KOPT-K1 (cell line): ENCODE measurements around the gene EML1.

Source experiments
- H3K27ac ChIP-seq: fragments of 200-600 bp; sonication (generic); 2 replicates; pipeline ENCODE4 v1.5.1; 2016; ENCODE audit warnings: antibody characterized with exemption, mild to moderate bottlenecking, low read depth, low read length; ENCODE audit not compliant: poor library complexity, severe bottlenecking
- H3K36me3 ChIP-seq: fragments of 200-600 bp; sonication (generic); 2 replicates; pipeline ENCODE4 v1.5.1; 2017; ENCODE audit warnings: antibody characterized with exemption, mild to moderate bottlenecking, low read length, moderate library complexity; ENCODE audit not compliant: insufficient read depth
- H3K9me3 ChIP-seq: fragments of 200-600 bp; sonication (generic); 2 replicates; pipeline ENCODE4 v1.5.1; 2017; ENCODE audit warnings: antibody characterized with exemption, low read length, mild to moderate bottlenecking; ENCODE audit not compliant: insufficient read depth, poor library complexity, severe bottlenecking

The EML1 gene

DNA sequence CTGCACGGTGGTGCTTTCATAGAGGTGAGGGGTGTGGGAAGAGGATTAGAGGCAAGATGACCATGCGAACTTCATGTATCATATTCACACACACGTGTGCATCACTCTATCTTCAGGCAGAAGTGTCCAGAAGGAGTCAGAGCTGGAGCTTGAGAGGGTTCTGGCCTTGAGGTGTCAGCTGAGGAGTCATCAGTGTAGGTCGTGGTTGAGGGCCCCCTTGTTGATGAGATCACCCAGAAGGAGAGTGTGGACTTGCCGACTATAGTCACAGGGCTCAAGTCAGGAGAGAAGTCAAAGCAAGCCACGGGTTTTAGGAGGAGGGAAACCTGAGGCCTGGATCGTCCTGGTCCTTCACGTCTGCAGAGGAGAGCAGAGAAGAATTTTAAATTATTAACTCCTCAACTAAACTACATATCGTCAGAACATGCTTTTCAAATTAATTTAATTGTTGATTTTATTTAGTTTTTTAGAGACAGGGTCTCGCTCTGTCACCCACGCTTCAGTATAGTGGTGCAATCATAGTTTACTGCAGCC lies 25.4 kb downstream of the EML1 start:
- H3K36me3 ChIP-seq, result no peaks in the 10 kb centered on the region
- no peaks in the 10 kb centered on the region for H3K9me3 ChIP-seq
- no peak overlapping the region for H3K27ac ChIP-seq

DNA sequence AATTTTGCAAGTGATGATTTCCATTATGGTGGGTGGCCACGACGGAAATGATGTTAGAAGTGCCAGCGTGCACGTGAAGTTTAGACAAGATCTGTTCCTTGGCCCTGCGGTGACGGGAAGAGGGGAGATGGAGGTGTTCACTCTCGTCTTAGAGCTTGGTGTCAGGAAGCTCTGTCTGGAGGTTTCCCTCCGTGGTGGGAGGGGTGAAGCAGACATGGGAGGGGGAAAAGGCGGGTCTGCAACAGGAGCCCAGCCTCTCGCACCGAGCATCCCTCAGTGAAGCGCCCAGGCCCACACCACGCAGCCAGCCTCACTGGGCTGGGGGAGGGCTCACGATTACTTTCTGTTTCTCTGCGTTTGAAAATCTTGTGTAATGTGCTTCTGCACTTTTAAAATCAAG lies 26.3 kb downstream of the EML1 start:
- Histone ChIP-seq H3K9me3 (no peaks in the 10 kb centered on the region), H3K36me3 (no peaks in the 10 kb centered on the region), H3K27ac (no peak overlapping the region)

DNA sequence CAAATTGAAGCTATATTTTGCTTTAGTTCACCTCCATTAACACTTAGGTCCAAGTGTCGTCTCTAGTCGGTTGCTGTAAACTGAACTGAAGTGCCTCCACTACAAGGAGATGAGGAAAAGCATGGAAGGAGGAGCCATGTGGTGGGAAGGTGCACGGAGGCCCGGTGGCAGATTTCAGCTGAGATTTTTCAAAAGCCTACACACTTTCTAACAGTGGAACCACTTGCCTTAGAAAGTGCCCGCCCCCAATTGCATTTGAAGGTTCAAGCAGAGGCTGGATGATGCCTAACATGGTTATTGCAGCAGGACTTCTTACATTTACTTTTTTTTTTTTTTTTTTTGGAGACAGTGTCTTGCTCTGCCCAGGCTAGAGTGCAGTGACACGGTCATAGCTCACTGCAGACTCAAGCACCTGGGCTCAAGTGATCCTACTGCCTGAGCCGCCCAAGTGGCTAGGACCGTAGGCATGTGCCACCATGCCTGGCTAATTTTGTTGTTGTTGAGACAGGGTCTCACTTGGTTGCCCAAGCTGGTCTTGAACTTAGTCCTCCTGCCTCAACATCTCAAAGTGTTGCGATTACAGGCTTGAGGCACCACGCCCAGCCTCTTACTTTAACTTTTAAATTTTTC lies 27.6 kb downstream of the EML1 start:
- no peaks in the 10 kb centered on the region for H3K36me3 ChIP-seq
- no peak overlapping the region for H3K27ac ChIP-seq
- H3K9me3 ChIP-seq, result no peaks in the 10 kb centered on the region

DNA sequence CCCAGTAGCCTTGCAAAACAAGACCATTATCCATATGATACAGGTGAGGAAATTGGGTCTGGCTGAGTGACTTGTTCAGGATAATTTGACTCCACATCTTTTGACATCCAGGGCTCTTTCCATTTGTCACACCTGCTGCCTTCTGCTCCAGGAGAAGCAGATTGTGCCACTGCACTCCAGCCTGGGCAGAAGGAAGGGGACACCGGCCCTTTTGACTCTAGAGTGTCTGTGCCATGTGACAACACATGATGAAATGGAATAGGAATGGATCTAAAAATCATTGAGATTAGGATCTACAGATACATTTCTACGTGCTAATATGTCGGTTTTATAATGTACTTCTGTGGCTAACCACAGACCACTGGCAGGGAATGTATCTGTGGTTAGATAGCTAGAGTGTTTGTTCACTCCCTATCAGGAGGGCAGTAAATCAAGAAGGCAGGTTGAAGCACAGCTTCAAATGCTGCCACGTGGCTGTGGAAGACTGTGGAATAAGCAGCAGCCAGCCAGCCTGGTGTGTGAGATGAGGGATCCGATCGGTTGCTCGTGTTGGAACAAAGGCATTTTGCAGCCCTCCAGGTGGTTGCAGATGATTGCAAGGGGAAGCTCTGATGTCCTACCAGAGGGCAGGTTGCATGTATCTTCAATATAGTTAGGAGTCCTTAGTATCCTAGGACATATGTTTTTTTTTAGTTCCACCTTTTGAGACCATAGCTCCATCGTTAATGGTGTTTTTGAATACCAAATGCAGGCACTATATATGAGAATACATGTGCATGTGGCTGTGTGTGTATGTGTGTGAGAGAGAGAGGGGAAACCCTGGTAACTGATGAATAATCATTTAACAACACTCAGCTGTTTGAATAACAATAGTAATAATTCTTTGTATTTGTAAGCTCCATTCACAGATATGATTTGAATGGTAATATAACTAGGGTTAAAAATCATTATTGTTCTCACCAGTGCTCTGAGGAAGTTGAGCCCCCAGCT lies 28.6 kb downstream of the EML1 start:
- Histone ChIP-seq H3K9me3 (no peaks in the 10 kb centered on the region), H3K36me3 (no peaks in the 10 kb centered on the region), H3K27ac (no peak overlapping the region)

DNA sequence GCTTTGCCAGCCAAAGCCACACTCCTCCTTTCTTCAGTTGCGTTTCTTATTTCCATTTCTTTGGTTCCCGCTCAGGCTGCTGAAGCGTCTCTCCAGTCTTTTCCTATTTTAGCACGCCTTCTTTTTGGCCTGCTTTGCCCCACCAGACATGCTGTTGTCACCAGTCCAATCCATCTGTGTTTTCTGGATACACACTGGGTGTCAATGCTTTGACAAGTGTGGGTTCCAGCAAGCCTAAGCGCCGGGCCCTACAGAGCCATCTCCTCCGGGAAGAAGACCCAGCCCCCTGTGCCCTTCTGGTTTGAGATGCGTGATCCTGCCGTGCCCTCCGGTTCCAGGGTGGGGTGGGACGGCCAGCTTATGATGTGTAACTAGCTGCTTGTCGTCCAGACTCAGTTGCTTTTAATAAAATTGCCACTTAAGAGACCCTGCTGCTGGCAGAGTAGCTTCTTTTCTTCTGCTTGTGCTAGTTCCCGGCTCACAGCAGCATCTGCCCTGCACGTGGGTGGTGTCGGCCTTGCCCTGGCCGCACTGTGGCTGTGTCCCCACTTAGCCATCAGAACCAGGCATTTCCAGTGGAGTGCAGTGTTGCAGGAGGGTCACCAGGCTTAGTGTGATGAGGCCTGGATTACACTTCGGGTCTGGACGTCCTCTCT lies 29.7 kb downstream of the EML1 start:
- H3K36me3 ChIP-seq, result no peaks in the 10 kb centered on the region
- no peaks in the 10 kb centered on the region for H3K9me3 ChIP-seq
- no peak overlapping the region for H3K27ac ChIP-seq

DNA sequence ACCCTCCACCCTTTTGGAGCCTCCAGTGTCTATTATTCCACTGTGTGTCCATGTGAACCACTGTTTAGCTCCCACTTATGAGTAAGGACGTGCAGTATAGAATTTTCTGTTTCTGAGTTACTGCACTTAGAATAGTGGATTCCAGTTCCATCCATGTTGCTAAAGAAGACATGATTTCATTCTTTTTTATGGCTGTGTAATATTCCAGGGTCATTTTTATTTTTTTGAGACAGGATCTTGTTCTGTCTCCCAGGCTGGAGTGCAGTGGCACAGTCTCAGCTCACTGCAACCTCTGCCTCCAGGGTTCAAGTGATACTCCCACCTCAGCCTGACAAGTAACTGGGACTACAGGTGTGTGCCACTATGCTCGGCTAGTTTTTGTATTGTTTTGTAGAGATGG lies 31.6 kb downstream of the EML1 start:
- Histone ChIP-seq H3K36me3 (no peaks in the 10 kb centered on the region), H3K27ac (no peak overlapping the region), H3K9me3 (no peaks in the 10 kb centered on the region)

DNA sequence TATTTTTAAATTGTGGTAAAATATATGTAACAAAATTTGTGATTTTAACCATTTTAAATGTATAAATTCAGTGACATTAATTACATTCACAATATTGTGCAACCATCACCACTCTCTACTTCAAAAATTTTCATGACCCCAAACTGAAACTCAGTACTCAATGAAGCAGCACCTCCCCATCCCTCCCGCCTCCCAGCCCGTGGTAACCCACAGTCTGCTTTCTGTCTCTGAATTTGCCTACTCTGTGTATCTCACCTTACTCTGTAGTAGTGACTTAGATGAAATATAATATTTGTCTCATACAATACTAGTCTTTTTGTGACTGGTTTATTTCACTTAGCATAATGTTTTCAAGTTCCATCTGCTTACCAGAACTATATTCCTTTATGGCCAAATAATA lies 36.2 kb downstream of the EML1 start:
- Histone ChIP-seq H3K36me3 (no peaks in the 10 kb centered on the region), H3K9me3 (no peaks in the 10 kb centered on the region), H3K27ac (no peak overlapping the region)

DNA sequence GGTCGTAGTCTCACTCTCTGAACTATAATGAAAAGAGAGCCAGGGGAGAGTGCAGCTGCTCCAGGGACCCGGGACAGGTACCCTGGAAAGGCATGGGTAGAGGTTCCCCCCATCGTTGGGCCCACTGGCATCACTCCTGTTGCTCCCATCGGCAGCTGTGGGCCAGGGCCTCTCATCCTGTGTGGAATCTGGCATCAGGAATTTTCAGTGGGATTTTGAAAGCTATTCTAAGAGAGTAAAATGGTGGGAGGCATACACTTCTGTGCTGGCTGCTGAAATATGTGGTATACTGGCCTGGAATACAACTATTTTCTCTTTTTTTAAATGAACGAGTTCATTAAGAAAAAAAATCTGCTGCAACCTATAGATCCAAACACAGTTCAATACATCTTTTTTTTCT lies 38.1 kb downstream of the EML1 start:
- Histone ChIP-seq H3K36me3 (no peaks in the 10 kb centered on the region), H3K27ac (no peak overlapping the region), H3K9me3 (no peaks in the 10 kb centered on the region)

DNA sequence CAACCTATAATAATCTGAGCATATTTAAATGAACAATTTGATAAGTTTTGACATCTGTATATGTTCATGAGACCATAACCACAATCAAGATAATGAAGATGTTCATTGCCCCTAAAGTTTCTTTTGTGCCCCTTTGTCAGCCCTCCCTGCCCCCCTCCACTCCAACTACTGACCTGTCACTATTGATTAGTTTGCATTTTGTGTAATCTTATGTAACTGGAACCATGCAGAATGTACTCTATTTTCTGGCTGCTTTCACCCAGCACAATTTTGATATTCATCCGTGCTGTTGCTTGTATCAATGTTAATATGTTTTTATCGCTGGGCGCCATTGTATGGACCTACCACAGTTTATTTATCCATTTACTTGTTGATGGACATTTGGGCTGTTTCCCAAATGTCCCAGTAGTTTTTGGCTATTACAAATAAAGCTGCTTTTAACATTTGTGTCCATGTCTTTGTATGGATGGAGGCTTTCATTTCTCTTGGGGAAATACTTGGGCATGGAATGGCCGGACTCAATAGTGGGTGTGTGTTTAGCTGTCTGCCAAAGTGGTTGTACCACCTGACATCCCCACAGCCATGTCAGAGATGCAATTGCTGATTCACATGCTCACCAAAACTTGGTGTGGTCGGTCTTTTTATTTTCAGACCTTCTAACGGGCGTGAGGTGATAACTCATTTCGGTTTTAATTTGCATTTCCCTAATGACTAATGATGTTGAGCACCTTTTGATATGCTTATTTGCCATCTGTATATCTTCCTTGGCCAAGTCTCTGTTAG lies 38.9 kb downstream of the EML1 start:
- Histone ChIP-seq H3K9me3 (no peaks in the 10 kb centered on the region), H3K36me3 (no peaks in the 10 kb centered on the region), H3K27ac (no peak overlapping the region)

DNA sequence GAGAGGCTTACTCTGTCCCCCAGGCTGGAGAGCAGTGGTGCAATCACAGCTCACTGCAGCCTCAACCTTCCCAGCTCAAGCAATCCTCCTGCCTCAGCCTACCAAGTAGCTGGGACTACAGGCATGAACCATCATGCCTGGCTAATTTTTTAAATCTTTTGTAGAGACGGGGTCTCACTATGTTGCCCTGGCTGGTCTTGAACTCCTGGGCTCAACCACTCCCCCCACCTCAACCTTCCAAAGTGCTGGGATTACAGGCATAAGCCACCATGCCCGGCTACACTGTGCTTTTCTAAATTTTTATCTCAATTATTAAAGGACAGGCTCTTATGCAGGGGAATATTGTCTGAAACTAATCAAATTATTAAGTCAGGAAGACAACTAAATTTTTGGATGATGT lies 44.6 kb downstream of the EML1 start:
- Histone ChIP-seq H3K27ac (no peak overlapping the region), H3K36me3 (no peaks in the 10 kb centered on the region), H3K9me3 (no peaks in the 10 kb centered on the region)

DNA sequence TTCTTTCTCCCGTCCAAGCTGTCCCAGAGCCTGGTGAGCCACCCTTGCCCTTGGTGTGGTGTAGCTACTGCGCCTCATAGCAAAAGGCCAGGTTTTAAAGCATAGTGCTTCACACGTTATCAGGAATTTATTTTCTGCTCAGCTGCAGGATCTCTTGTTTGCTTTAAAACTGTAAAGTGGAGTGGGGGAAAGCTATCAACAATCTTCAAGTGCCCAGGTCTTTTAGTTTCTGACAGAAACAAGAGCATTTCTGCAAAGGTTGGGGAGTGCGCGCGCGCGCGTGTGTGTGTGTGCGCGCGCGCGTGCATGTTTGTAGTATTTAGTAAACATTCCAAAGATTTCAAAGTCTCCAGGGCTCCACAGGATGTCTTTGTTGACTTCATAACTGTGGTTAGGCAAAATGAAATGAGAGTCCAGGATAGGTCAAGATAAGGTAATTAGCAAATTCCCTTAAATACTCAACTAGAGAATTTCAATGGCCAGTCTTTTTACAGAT lies 45.5 kb downstream of the EML1 start:
- Histone ChIP-seq H3K27ac (no peak overlapping the region), H3K9me3 (no peaks in the 10 kb centered on the region), H3K36me3 (no peaks in the 10 kb centered on the region)

DNA sequence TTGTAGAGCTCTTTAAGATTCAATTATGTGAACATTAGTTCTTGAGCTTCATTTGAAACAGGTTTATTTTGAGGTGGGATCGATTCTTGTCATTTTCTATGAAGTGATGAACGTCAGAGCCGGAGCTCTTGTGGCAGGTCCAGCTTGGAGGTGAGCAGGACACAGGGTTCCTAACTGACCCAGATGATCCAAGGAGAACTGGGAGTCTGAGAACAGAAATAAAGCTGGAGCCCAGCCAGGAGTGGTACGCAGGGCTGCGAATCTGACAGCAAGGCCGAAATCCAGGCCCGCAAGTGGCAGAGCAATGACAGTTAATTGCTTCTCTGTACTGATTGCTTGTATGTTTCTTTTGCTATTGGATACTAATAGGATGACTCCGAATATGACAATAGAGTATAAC lies 46.5 kb downstream of the EML1 start:
- Histone ChIP-seq H3K9me3 (no peaks in the 10 kb centered on the region), H3K27ac (no peak overlapping the region), H3K36me3 (no peaks in the 10 kb centered on the region)

DNA sequence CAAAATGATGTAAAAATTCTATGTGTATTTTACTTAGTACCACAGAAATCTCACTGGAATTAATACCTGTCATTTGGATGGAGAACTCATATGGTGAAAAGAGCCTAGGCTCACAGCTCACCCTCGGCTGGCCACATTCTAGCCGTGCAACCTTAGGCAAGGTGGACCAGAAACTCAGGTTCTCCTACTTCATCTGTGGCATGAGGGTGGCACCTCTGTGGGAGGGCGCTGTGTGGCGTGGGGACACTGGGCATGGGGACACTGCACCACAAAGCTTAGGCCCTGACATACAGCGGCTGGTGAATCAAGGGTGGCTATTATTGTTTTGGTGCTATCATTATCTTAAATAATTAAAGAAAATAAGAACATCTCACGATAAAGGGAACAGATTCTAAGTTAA lies 47.1 kb downstream of the EML1 start:
- no peak overlapping the region for H3K27ac ChIP-seq
- H3K9me3 ChIP-seq, result no peaks in the 10 kb centered on the region
- H3K36me3 ChIP-seq, result no peaks in the 10 kb centered on the region

DNA sequence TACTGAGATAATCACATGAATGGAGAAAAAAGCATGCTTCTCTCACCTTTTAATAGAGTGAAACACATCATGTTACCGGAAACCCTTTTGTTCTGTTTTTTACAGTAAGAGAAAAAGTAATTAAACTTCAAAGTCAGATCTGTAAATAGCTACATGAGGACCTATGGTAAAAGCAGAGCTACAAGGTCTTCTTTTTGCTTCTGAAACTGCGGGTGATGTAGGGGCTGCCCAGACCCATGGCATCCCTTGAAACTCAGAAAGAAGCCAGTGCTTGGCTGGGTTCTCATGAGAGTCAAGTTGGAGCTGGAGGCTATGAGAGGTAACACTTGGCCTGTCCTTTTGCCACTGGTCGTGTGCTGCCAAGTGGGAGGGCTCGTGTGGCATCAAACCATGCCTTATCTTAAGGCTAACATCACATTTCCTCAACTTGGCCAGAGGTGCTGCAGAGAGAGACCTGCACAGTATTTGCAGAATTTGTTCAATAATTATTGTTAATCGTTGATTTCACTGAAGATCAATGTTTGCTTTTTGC lies 47.6 kb downstream of the EML1 start:
- H3K9me3 ChIP-seq, result no peaks in the 10 kb centered on the region
- H3K36me3 ChIP-seq, result no peaks in the 10 kb centered on the region
- no peak overlapping the region for H3K27ac ChIP-seq
